GM21381 (cell line): Measurements from ENCODE around the gene TTC34.

Experiments used
- ATAC-seq: cut with Tn5 transposase; IDR thresholded peaks from one replicate; pipeline ENCODE4 v1.9.1; 2021; ENCODE audit warnings: mild to moderate bottlenecking, moderate library complexity; ENCODE audit not compliant: unreplicated experiment

TTC34 gene

GRCh38 chr1:2812939-2813653, 11.6 kb upstream of the TTC34 start:
- ATAC-seq = no peak

- ATAC-seq = no peak
These were observed 10.6 kb upstream of the TTC34 start for GRCh38 chr1:2812136-2812535.

GRCh38 chr1:2811533-2811918, 10.0 kb upstream of the TTC34 start:
- no peak for ATAC-seq

- no peak for ATAC-seq
These were observed 9.5 kb upstream of the TTC34 start for GRCh38 chr1:2810899-2811532.

GRCh38 chr1:2810281-2810680, 8.8 kb upstream of the TTC34 start:
- ATAC-seq = no peak

- ATAC-seq = no peak
These were observed 8.2 kb upstream of the TTC34 start for GRCh38 chr1:2809656-2810055.

- no peak for ATAC-seq
These were observed 7.5 kb upstream of the TTC34 start for GRCh38 chr1:2808831-2809605.

- ATAC-seq = no peak
These were observed 6.9 kb upstream of the TTC34 start for GRCh38 chr1:2808386-2808705.

- ATAC-seq = no peak
These were observed 6.3 kb upstream of the TTC34 start for GRCh38 chr1:2807678-2808385.

GRCh38 chr1:2807036-2807435, 5.5 kb upstream of the TTC34 start:
- ATAC-seq = no peak

GRCh38 chr1:2806591-2806990, 5.1 kb upstream of the TTC34 start:
- no peak for ATAC-seq

- no peak for ATAC-seq
These were observed 4.4 kb upstream of the TTC34 start for GRCh38 chr1:2805801-2806430.

- ATAC-seq = no peak
These were observed 3.3 kb upstream of the TTC34 start for GRCh38 chr1:2804628-2805351.

GRCh38 chr1:2803931-2804627, 2.6 kb upstream of the TTC34 start:
- no peak for ATAC-seq

- ATAC-seq = no peak
These were observed 1.8 kb upstream of the TTC34 start for GRCh38 chr1:2803086-2803930.

- ATAC-seq = no peak
These were observed 998 bp upstream of the TTC34 start for GRCh38 chr1:2802421-2802961.

GRCh38 chr1:2801046-2801445, 447 bp downstream of the TTC34 start:
- no peak for ATAC-seq

- ATAC-seq = no peak
These were observed 838 bp downstream of the TTC34 start for GRCh38 chr1:2800664-2801045.
